ENCODE results near the gene SETDB2. TPM values are rescaled to one million over a fixed set of nuclear protein-coding genes. Genes with fewer than 3 reads are reported as not detected.

The SETDB2 gene
- total and polyA plus RNA-seq, 10 of the 15 experiments (the other 5 are each of a cell fraction or from before 2014, with no cell fraction given) = 1.2 to 10.0 (median 7.4) TPM

DNA sequence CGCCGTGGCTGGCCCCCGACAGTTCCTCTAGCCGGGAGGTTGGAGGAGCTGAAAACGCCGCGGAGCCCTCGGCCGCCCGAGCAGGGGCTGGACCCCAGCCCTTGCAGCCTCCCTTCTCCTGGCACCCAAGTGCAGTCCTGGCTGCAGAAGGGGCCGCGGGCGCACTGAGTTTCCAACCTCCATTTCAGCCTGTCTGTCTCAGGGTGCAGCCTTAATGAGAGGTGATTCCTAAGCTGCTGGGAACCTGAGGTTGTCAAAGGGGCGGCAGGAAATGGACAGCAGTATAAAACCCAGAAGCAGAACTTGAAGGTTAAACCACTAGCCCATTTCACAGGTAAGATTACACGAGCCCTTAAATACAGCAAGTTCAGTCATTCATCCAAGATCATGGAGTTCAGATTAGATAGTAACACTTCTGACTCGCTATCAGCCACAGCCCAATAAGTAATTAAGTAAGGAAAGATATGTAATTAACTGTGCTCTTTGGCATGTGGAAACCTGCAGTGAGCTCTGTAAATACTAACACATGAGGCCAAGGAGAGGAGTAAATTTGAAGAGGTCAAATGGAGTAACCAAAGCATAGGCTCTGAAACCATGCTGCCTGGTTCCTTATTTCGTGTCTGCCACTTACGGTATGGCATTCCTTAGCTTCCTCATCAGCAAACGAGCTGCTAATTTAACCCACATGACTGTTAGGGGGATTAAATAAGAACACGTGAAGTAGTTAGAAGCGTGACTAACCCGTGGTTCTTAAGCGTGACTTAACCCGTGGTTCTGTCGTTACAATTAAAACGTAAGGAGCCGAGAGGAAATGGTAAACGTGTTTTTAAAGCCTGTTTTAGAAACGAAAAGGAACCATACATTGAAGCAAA, 686 bp downstream of the SETDB2 start:
- WGBS (ENCODE audit: insufficient coverage, insufficient replicate concordance, low lambda C conversion rate, missing lambda C conversion rate) = under 1% methylated on average over 23 of the region's 29 CpGs
- CTCF ChIA-PET = interaction anchor here (0.7 to 3.0 kb wide), 5 partner anchors 10 to 357 kb away, joined by 3 to 13 read pairs (median 5); partner anchors contain the start of gene PHF11
- Histone ChIP-seq H3K4me3 (peak overlapping the region; percentile 85), H3K36me3 (ENCODE audit: control insufficient read depth in 2 of 2, insufficient read depth in 2 of 2, low read length in 1 of 2) (no peaks in the 10 kb centered on the region), H3K9ac (ENCODE audit: control insufficient read depth, insufficient read depth, low read length) (peak overlapping the region; percentile 80), H4K20me1 (ENCODE audit: control insufficient read depth, insufficient read depth) (no peaks in the 10 kb centered on the region), H2AFZ (ENCODE audit: control insufficient read depth, low read depth, low read length) (peak overlapping the region; percentile 92), H3K79me2 (ENCODE audit: control insufficient read depth, insufficient read depth, low read length) (peaks cover 33% of the 10 kb centered on the region), H3K27ac (ENCODE audit: control insufficient read depth, insufficient read depth) (peak overlapping the region; percentile 61), H3K4me1 (ENCODE audit: control insufficient read depth, insufficient read depth, low read length) (peaks cover 5% of the 10 kb centered on the region; the same call in 1 of the 2 replicates), H3K4me2 (ENCODE audit: control insufficient read depth, insufficient read depth) (peak overlapping the region; percentile 75), H3K9me3 (replicated peaks; ENCODE audit: control insufficient read depth, insufficient read depth, low read length) (no peaks in the 10 kb centered on the region), H3K27me3 (replicated peaks in 1 of 2; ENCODE audit: control insufficient read depth in 2 of 2, insufficient read depth in 2 of 2, low read length in 1 of 2) (no peaks in the 10 kb centered on the region)
- SMC1A ChIA-PET (ENCODE audit: uncharacterized antibody, unreplicated experiment) = interaction anchor here (1.0 to 3.5 kb wide), 10 partner anchors 9 to 126 kb away, joined by 3 to 21 read pairs (median 5); partner anchors contain the start of gene PHF11
- BruUV-seq (replicated peaks) = TSS peak; percentile 88
- RAD21 ChIA-PET (ENCODE audit: unreplicated experiment) = interaction anchor here (1.3 to 3.3 kb wide), 5 partner anchors 9 to 162 kb away, joined by 4 to 22 read pairs (median 6); partner anchors contain the start of gene PHF11
- DNase-seq (ENCODE audit: low read depth, low spot score) (peak; percentile 46), FAIRE-seq (peak; percentile 80), ATAC-seq (peak; percentile 32)
- POLR2A ChIA-PET = interaction anchor here (0.6 to 4.9 kb wide), 13 partner anchors 9 to 492 kb away, joined by 3 to 48 read pairs (median 3); partner anchors contain the start of genes ARL11, PHF11, RCBTB1 and SPRYD7
- intact Hi-C loops (cut with micrococcal nuclease; ENCODE audit: unreplicated experiment) (loop anchor here (2.0 to 10.0 kb wide), 4 partner anchors 50 to 340 kb away; partner anchors contain the start of genes PHF11 and RCBTB1), in situ Hi-C loops (cut with MboI) (no loop called here)
- 0 out of 2 replicates have a peak, but pooled peaks have one; percentile 8 for TF ChIP-seq NBN (IDR thresholded peaks at IDR 0.05)
- TF ChIP-seq STAT3 (IDR thresholded peaks at IDR 0.05; ENCODE audit: low read depth, low read length) = peak; percentile 58; the same call in 1 of the 2 replicates
- 0 out of 2 replicates have a peak, but pooled peaks have one; percentile 41 for TF ChIP-seq ASH2L (IDR thresholded peaks at IDR 0.05; ENCODE audit: borderline replicate concordance, low read depth)
- TF ChIP-seq RAD51 (IDR thresholded peaks at IDR 0.05) = peak; percentile 97
- no peak for TF ChIP-seq EGR1 (IDR thresholded peaks at IDR 0.05; ENCODE audit: borderline replicate concordance in 1 of 2, low read depth in 2 of 2, low read length in 2 of 2)
- peak; percentile 73 to 79; a peak in 3 of 4 replicates for TF ChIP-seq IKZF2 (IDR thresholded peaks at IDR 0.05)
- TF ChIP-seq RAD21 (IDR thresholded peaks at IDR 0.05; ENCODE audit: insufficient read depth, low read depth, low read length) = no peak
- TF ChIP-seq IKZF1 (conservative IDR thresholded peaks at IDR 0.05) = peak; percentile 43
- peak; percentile 56; the same call in 1 of the 2 replicates for TF ChIP-seq ZNF24 (IDR thresholded peaks at IDR 0.05)
- TF ChIP-seq, protein P1, sequence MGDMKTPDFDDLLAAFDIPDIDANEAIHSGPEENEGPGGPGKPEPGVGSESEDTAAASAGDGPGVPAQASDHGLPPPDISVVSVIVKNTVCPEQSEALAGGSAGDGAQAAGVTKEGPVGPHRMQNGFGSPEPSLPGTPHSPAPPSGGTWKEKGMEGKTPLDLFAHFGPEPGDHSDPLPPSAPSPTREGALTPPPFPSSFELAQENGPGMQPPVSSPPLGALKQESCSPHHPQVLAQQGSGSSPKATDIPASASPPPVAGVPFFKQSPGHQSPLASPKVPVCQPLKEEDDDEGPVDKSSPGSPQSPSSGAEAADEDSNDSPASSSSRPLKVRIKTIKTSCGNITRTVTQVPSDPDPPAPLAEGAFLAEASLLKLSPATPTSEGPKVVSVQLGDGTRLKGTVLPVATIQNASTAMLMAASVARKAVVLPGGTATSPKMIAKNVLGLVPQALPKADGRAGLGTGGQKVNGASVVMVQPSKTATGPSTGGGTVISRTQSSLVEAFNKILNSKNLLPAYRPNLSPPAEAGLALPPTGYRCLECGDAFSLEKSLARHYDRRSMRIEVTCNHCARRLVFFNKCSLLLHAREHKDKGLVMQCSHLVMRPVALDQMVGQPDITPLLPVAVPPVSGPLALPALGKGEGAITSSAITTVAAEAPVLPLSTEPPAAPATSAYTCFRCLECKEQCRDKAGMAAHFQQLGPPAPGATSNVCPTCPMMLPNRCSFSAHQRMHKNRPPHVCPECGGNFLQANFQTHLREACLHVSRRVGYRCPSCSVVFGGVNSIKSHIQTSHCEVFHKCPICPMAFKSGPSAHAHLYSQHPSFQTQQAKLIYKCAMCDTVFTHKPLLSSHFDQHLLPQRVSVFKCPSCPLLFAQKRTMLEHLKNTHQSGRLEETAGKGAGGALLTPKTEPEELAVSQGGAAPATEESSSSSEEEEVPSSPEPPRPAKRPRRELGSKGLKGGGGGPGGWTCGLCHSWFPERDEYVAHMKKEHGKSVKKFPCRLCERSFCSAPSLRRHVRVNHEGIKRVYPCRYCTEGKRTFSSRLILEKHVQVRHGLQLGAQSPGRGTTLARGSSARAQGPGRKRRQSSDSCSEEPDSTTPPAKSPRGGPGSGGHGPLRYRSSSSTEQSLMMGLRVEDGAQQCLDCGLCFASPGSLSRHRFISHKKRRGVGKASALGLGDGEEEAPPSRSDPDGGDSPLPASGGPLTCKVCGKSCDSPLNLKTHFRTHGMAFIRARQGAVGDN (IDR thresholded peaks at IDR 0.05) = peak; percentile 85
- no peak for TF ChIP-seq SUPT20H (IDR thresholded peaks at IDR 0.05; ENCODE audit: borderline replicate concordance, control insufficient read depth, low read depth, low read length)
- peak; percentile 71 for TF ChIP-seq ATF7 (IDR thresholded peaks at IDR 0.05; ENCODE audit: low read depth)
- TF ChIP-seq SMARCA5 (IDR thresholded peaks at IDR 0.05) = peak; percentile 31; the same call in 1 of the 2 replicates
- TF ChIP-seq RB1 (IDR thresholded peaks at IDR 0.05; ENCODE audit: borderline replicate concordance) = no peak; the same call in 1 of the 2 replicates
- TF ChIP-seq MEF2B (IDR thresholded peaks at IDR 0.05; ENCODE audit: partially characterized antibody, poor library complexity, severe bottlenecking) = peak; percentile 45
- 0 out of 2 replicates have a peak, but pooled peaks have one; percentile 45 for TF ChIP-seq BACH1 (IDR thresholded peaks at IDR 0.05; ENCODE audit: borderline replicate concordance)
- TF ChIP-seq EP300 (IDR thresholded peaks at IDR 0.05; ENCODE audit: borderline replicate concordance in 1 of 2, control insufficient read depth in 1 of 2, low read depth in 2 of 2, low read length in 2 of 2) = peak in 1 of 2 experiments; percentile 81; a peak in 3 of 4 replicates

Measured in GM12878 (cell line).